D721Med (cell line): ENCODE results near the gene LZTR1.

Source experiments
- DNase-seq: peaks from one replicate; pipeline ENCODE4 v3.0.0; 2011; ENCODE audit warnings: low spot score; ENCODE audit not compliant: insufficient read length
- FAIRE-seq: peaks from 2 replicates; lab custom pipeline; 2011; peaks lifted over from hg19 to GRCh38; lab: Jason Lieb, UNC
- TF ChIP-seq, protein P1 (sequence below): IDR thresholded peaks from 2 replicates; pipeline ENCODE4 v1.5.1; 2012; ENCODE audit warnings: mild to moderate bottlenecking, control low read depth; ENCODE audit not compliant: insufficient read depth; ENCODE audit errors: missing control alignments

Gene LZTR1

DNA sequence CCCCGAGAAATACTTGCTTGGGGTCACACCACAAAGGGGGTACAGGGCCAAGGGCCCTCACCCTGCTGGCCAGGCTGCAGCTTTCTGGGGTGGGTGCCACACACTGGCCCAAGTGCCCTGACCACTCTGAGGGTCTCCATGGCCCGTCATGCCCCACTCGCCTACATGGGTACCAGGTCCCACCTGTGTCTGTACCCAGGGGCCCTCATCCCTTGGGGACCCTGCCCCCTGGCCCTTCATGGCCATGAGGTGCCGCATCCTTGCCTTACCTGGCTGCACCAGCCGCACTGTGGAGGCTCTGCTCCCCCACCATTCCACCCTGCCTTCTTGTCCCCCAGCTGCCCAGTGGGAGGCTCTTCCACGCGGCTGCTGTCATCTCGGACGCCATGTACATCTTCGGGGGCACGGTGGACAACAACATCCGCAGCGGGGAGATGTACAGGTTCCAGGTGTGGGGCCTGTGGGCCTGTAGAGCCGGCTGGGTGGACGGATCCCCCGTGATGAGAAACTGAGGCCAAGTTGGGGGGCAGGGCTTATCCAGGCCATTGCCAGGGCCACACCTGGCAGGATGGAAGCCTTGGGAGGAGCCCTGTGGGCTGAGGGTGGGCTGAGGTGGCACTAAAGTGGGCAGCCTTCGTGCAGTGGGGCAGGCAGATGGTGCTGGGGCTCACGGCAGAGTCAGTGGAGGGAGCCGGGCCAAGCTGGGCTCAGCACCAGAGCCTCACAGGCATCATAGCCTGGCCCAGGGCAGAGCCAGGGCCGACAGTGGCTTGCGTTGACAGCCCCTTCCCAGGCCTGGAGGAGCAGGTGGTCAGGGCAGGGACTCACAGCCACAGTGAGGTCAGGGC lies 10.6 kb downstream of the LZTR1 start:
- TF ChIP-seq, protein P1, sequence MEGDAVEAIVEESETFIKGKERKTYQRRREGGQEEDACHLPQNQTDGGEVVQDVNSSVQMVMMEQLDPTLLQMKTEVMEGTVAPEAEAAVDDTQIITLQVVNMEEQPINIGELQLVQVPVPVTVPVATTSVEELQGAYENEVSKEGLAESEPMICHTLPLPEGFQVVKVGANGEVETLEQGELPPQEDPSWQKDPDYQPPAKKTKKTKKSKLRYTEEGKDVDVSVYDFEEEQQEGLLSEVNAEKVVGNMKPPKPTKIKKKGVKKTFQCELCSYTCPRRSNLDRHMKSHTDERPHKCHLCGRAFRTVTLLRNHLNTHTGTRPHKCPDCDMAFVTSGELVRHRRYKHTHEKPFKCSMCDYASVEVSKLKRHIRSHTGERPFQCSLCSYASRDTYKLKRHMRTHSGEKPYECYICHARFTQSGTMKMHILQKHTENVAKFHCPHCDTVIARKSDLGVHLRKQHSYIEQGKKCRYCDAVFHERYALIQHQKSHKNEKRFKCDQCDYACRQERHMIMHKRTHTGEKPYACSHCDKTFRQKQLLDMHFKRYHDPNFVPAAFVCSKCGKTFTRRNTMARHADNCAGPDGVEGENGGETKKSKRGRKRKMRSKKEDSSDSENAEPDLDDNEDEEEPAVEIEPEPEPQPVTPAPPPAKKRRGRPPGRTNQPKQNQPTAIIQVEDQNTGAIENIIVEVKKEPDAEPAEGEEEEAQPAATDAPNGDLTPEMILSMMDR, result no peak
- DNase-seq (no peak), FAIRE-seq (no peak)

DNA sequence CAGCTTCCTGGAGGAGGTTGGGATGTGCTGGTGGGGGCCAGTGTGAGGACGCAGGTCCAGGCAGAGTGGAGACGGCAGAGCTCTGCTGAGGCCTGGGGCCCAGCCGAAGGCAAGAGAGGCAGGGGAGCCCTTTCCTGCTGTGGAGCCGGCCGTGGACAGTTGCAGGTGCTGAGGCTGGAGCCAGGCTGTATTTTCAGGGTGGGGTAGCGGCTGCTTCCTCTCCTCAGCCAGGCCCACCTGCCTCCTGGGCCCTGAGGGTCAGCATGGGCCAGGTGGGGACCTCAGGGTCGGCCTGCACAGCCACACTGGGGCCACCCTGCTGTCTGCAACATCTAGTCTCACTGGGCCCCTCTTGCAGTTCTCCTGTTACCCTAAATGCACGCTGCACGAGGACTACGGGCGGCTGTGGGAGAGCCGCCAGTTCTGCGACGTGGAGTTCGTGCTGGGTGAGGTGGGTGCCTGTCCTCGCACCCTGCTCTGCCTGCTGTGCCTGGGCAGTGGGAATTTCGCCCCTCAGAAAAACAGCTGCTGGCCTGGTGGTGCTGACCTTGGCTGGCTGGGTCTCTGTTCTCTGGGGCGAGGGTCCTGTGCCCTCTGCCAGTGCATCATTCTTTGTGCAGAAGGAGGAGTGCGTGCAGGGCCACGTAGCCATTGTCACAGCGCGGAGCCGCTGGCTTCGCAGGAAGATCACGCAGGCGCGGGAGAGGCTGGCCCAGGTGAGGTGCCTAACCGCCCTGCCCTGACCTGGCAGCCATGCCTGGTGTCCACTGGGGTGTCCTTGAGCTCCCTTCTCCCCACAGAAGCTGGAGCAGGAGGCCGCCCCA lies 11.4 kb downstream of the LZTR1 start:
- FAIRE-seq (no peak), DNase-seq (no peak)
- TF ChIP-seq, protein P1, result no peak

DNA sequence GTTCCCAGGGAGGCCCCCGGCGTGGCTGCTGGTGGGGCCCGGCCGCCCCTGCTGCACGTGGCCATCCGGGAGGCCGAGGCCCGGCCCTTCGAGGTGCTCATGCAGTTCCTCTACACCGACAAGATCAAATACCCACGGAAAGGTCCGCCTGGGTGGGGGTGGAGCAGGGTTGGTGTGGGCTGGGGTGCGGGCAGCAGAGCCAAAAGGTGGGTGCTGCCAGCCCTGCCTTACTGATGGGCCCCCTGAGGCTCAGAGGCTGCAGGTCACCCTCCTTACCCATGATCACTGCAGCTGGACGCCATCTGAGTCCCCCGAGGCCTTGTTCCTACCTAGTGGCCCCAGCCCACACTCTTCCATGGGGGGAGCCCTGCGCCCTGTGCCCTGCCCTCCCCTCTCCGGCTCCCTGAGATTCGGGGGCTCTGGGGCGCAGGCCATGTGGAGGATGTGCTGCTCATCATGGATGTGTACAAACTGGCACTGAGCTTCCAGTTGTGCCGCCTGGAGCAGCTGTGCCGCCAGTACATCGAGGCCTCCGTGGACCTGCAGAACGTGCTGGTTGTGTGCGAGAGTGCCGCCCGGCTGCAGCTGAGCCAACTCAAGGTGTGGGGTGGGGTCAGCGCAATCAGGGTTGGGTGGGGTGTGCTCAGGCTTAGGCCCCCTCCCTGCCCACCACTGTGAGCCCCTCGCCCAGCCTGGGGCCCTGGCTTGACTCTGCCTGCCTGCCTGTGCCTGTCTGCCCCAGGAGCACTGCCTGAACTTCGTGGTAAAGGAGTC lies 12.2 kb downstream of the LZTR1 start:
- DNase-seq (no peak), FAIRE-seq (no peak)
- TF ChIP-seq, protein P1, result no peak

DNA sequence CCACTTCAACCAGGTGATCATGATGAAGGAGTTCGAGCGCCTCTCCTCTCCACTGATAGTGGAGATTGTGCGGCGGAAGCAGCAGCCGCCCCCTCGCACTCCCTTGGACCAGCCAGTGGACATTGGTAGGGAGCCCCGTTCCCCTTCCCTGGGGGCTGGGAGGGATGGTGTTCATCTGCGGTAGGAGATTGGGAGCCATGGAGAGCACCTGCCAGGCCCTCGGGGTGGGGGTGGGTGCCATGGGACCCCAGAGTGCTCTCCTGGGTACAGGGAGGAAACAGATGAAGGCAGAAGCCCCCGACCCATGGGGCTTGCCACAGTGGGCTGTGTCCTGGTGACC lies 12.8 kb downstream of the LZTR1 start:
- DNase-seq (no peak), FAIRE-seq (no peak)
- TF ChIP-seq, protein P1, result no peak

DNA sequence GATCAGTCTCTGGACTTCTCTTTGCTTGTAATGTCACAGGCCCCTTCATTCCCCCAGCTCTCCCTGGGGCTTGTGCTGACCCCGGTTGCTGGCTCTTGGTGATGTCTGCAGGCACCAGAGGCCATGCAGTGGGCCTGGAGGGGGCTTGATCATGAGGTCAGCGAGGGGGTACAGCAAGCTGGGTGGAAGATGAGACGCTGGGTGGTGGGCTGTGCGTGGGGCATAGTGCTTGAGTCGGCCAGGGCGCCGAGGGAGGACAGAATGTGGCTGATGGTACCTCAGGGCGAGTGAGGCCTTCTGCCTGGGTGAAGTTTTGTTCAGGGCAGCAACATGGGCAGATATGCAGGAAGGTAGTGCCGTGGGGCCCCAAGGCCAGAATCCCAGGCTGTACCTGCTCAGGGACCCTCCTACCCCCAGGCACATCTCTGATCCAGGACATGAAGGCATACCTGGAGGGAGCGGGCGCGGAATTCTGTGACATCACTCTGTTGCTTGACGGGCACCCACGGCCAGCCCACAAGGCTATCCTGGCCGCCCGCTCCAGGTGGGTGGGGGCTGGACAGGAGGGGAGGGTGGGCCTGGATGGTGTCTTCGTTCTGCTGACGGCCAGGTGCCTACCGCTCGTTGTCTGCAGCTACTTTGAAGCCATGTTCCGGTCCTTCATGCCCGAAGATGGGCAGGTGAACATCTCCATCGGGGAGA lies 13.4 kb downstream of the LZTR1 start:
- FAIRE-seq, result no peak
- TF ChIP-seq, protein P1, result no peak
- no peak for DNase-seq

DNA sequence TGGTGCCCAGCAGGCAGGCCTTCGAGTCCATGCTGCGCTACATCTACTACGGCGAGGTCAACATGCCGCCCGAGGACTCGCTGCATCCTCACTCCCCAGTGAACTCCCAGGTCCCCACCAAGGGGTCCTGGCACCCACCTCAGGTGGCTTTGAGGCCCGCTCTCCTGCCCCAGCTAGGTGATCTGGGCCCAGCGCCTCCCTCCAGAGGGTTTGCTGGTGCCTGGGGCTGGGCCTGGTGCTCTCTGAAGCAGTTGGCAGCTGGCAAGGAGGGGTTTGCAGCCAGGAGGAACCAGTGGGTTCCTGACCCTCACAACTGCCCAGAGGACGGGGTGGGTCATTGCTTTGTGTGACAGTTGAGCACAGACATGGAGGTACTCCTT lies 13.9 kb downstream of the LZTR1 start:
- TF ChIP-seq, protein P1, result no peak
- DNase-seq (no peak), FAIRE-seq (no peak)
